WI38 (cell line): ENCODE data around the gene RBMS3.

Experiments used
- H3K4me3 ChIP-seq: 2 replicates; pipeline ENCODE4 v1.5.1; 2011; ENCODE audit warnings: low read depth, mild to moderate bottlenecking, control low read depth, low read length
- TF ChIP-seq, protein P1 (sequence below): IDR thresholded peaks from 2 replicates; pipeline ENCODE4 v1.5.1; 2012; ENCODE audit warnings: low read depth, mild to moderate bottlenecking, control low read depth, low read length

The RBMS3 gene

DNA sequence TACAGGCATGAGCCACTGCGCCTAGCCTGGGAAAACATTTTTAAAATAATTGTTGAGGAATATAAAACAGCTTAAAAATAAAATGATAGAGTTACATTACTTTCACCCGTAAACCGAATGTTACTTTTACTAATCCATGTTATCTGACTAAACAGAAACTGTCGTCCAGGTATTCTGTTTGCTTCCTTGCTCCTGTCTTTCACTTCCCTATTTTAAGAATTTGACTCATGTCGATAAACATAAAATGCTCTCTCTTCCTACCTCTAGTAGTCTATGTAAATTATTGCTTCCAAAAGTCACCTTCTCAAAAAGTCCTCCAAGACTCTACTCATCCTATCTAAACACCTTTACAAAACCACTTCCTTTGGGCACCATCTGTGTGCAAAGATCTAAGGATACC, 216.4 kb downstream of the RBMS3 start:
- TF ChIP-seq, protein P1, sequence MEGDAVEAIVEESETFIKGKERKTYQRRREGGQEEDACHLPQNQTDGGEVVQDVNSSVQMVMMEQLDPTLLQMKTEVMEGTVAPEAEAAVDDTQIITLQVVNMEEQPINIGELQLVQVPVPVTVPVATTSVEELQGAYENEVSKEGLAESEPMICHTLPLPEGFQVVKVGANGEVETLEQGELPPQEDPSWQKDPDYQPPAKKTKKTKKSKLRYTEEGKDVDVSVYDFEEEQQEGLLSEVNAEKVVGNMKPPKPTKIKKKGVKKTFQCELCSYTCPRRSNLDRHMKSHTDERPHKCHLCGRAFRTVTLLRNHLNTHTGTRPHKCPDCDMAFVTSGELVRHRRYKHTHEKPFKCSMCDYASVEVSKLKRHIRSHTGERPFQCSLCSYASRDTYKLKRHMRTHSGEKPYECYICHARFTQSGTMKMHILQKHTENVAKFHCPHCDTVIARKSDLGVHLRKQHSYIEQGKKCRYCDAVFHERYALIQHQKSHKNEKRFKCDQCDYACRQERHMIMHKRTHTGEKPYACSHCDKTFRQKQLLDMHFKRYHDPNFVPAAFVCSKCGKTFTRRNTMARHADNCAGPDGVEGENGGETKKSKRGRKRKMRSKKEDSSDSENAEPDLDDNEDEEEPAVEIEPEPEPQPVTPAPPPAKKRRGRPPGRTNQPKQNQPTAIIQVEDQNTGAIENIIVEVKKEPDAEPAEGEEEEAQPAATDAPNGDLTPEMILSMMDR, result no peak
- no peak overlapping the region for H3K4me3 ChIP-seq

DNA sequence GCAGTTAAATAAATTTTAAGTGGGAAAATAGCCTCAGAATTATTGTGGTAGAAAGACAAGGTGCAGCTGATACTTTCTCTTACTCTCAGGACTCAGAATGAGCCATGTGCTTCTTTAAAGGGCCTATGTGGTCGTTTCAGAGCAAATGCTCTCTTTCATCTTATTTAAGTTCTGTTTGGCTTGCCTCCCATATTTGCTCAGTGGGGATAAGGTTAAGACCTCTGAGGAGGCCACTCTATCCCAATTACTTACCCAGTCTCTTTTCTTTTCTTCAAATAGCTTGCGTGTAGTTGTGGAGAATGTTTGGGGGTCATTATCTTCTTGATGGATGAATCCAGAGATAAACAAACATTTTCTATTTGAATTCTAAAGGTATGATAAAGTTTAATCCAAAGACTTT, 221.9 kb downstream of the RBMS3 start:
- no peak overlapping the region for H3K4me3 ChIP-seq
- TF ChIP-seq, protein P1, result no peak

DNA sequence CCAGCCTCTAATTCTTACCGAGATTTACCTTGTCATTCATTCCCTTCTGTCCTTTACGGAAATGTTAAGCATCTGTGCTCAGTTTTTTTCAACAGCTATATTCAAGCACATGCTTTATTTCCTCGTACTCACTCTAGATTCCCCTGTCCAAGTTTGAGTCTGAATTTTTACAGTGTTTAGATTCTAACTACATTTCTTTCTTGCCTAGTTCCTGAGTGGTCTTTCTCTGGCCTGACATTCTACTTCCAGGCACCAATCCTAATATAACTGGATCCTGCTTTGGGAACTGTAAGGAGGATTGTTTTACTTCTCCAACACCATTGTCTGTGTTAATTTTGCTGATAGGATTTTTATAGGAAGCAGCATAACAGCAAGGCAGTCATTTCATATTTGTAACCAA, 222.4 kb downstream of the RBMS3 start:
- TF ChIP-seq, protein P1, result no peak
- H3K4me3 ChIP-seq, result no peak overlapping the region

DNA sequence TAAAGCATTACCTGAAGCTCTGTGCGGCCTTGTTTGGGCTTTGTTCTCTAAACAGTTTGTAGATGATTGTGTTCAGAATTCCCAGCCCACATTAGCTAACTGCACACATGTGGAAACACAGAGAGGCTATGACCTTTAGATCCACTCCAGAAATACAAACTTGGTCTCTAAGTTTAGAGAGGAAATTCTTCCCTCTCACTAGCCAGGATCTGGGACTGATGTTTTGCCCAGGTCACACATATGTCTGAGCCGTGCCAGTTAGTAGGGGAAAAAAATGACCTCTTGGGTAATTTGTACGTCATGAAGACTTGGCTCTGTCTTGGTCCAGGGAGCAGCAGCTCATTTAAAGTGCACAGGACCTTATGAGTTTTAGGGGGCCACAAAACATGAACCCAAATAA, 223.1 kb downstream of the RBMS3 start:
- TF ChIP-seq, protein P1, result no peak
- H3K4me3 ChIP-seq, result no peak overlapping the region

DNA sequence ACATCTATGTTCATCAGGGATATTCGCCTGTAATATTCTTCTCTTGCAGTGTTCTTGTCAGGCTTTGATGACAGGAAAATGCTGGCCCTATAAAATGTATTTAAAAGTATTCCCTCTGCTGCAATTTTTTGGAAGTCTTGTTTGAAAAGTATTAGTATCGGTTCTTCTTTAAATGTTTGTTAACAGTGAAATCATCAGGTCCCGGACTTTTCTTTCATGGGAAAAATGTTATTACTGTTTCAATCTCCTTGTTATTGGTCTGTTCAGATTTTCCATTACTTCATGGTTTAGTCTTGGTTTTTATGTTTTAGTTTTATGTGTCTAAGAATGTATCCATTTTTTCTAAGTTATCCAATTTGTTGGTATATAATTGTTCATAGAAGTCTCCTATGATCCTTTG, 225.6 kb downstream of the RBMS3 start:
- H3K4me3 ChIP-seq, result no peak overlapping the region
- TF ChIP-seq, protein P1, result no peak

DNA sequence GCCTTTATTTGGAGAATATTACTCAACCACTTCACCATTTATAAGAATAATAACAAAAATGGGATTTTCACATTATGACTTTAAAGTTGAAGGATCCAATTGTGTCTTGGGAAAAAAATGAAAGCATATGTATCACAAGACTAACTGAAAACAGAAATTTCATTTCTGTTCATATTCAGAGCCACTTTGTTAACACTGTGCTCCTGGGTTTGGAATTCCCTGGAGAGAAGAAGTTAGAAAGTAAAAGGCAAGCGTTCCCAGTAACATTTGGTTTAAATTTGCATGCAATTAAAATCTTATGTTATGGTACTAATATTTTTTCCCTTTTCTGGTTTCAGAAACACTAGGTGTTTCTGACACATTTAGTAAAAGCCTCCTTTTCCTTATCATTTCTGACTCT, 230.8 kb downstream of the RBMS3 start:
- TF ChIP-seq, protein P1, result no peak
- no peak overlapping the region for H3K4me3 ChIP-seq

DNA sequence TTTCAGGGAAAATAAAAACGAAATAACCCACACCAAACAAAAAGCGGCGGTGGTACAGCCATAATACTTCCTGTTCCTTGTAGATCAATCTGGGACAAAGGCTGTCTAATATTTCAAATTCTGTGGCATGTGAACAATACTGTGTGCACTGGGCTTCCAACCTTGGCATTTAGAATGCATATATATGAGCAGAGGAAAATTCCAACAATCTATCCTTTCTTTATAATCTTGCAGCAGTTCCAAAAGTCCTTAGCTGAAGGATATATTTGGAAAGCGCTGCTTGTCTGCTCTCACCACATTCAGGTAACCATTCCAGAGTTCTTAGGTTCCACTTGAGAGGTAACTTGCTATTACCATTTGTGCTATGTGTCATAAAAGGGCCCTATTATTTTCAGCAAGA, 231.8 kb downstream of the RBMS3 start:
- H3K4me3 ChIP-seq, result no peak overlapping the region
- TF ChIP-seq, protein P1, result no peak

DNA sequence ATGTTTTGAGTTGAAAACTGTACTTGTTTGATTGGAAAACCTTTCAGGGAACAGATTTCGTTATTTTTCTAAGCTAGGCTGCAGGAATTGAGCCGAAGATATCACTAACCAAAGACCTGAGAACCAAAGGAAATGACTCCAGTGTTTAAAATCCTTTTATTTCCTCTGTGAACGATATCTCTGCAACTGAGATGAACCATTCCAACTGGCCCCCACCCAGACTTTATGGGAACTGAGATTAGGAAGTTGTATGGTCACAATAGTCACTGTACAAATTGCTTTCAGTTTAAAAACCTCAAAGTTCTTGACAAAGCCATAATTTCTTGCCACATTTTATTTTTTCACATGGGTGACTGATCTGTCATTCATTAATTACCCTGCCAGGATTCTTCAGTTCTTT, 232.4 kb downstream of the RBMS3 start:
- TF ChIP-seq, protein P1, result no peak
- no peak overlapping the region for H3K4me3 ChIP-seq
